Mesodermal cell (in vitro differentiated cells): ENCODE results near the gene DCTD.

Source experiments
- H3K27ac ChIP-seq: 2 replicates; pipeline ENCODE4 v1.7.0; 2013; ENCODE audit warnings: mild to moderate bottlenecking, low read depth, low read length, moderate library complexity; ENCODE audit not compliant: severe bottlenecking
- H3K36me3 ChIP-seq: 2 replicates; pipeline ENCODE4 v1.7.1; 2013; ENCODE audit warnings: mild to moderate bottlenecking, low read length, moderate library complexity; ENCODE audit not compliant: control insufficient read depth, insufficient read depth
- H3K4me1 ChIP-seq: one replicate; pipeline ENCODE4 v1.7.1; 2013; ENCODE audit warnings: mild to moderate bottlenecking, low read length; ENCODE audit not compliant: insufficient read depth, control insufficient read depth, poor library complexity, severe bottlenecking
- H3K4me3 ChIP-seq: 2 replicates; pipeline ENCODE4 v1.7.0; 2013; ENCODE audit warnings: low read length, control low read depth, mild to moderate bottlenecking; ENCODE audit not compliant: insufficient read depth, poor library complexity, severe bottlenecking; ENCODE audit errors: extremely low read depth
- H3K9me3 ChIP-seq: 2 replicates; pipeline ENCODE4 v1.7.1; 2013; ENCODE audit warnings: mild to moderate bottlenecking, low read length, moderate library complexity; ENCODE audit not compliant: control insufficient read depth
- WGBS, 2 experiments: methylation state at CpG; one replicate each; pipeline ENCODE4 v1.1.5; 2013; ENCODE audit warnings: missing lambda C conversion rate in 2 of 2; ENCODE audit not compliant: insufficient coverage in 2 of 2; 5-methylcytosine and 5-hydroxymethylcytosine counted together

The DCTD gene

GRCh38 chr4:182842759-182843390 is 74.3 kb downstream of the DCTD start:
- 92% methylated on average over 12 to 15 of the region's 17 CpGs for WGBS, 2 experiments
- Histone ChIP-seq H3K9me3 (no peaks in the 10 kb centered on the region), H3K36me3 (no peaks in the 10 kb centered on the region), H3K27ac (no peak overlapping the region), H3K4me1 (no peaks in the 10 kb centered on the region), H3K4me3 (no peak overlapping the region)

GRCh38 chr4:182842104-182842600 is 75.0 kb downstream of the DCTD start:
- no peak overlapping the region for H3K27ac ChIP-seq

GRCh38 chr4:182840108-182840507 is 77.1 kb downstream of the DCTD start:
- H3K27ac ChIP-seq, result no peak overlapping the region
- no peaks in the 10 kb centered on the region for H3K36me3 ChIP-seq
- H3K4me3 ChIP-seq, result no peak overlapping the region
- WGBS, 2 experiments, result 85 to 93% methylated on average over 5 of the region's 10 CpGs
- no peaks in the 10 kb centered on the region for H3K4me1 ChIP-seq
- H3K9me3 ChIP-seq, result no peaks in the 10 kb centered on the region

More at GRCh38 chr4:182842104-182842600, 75.0 kb downstream of the DCTD start:
- Histone ChIP-seq H3K4me3 (no peak overlapping the region), H3K36me3 (no peaks in the 10 kb centered on the region), H3K9me3 (no peaks in the 10 kb centered on the region), H3K4me1 (no peaks in the 10 kb centered on the region)
- WGBS, 2 experiments, result 84 to 92% methylated on average over 9 to 10 of the region's 11 CpGs
